Cardiac muscle cell (in vitro differentiated cells and primary cell): ENCODE measurements around the gene RPA3. TPM values are rescaled to one million over a fixed set of nuclear protein-coding genes. Genes with fewer than 3 reads are reported as not detected.
A peak's percentile ranks its signal among the peaks of the same experiment; 100 is the strongest.

Source experiments
- DNase-seq, 2 donors: peaks; one replicate each; pipeline versions ENCODE4 v3.0.0 to v3.0.0-alpha.2; 2010 to 2017; ENCODE audit warnings: low read depth in 1 of 2, low spot score in 1 of 2
- H3K27ac ChIP-seq: fragments of 200-600 bp; sonication (generic); 2 replicates; pipeline ENCODE4 v1.5.1; 2016
- H3K27me3 ChIP-seq: fragments of 200-600 bp; sonication (generic); 2 replicates; pipeline ENCODE4 v1.6.0; 2016; ENCODE audit warnings: control low read depth
- H3K36me3 ChIP-seq: fragments of 200-600 bp; sonication (generic); 2 replicates; pipeline ENCODE4 v1.5.1; 2016; ENCODE audit warnings: control low read depth
- H3K4me1 ChIP-seq: fragments of 200-600 bp; sonication (generic); 2 replicates; pipeline ENCODE4 v1.8.1; 2017; ENCODE audit warnings: low read depth, mild to moderate bottlenecking, mixed run types
- H3K4me3 ChIP-seq: fragments of 200-600 bp; sonication (generic); 2 replicates; pipeline ENCODE4 v1.5.1; 2016; ENCODE audit warnings: mild to moderate bottlenecking
- H3K9me3 ChIP-seq: fragments of 200-600 bp; sonication (generic); 2 replicates; pipeline ENCODE4 v1.5.1; 2017; ENCODE audit warnings: low read depth, mild to moderate bottlenecking, control low read depth
- CTCF ChIP-seq: IDR thresholded peaks from 2 replicates; pipeline ENCODE4 v1.5.1; 2012; ENCODE audit warnings: low read depth, mild to moderate bottlenecking, low read length
- polyA plus RNA-seq: library from polyadenylated mRNA; unstranded; fragments of >200 nt; fragmentation: Nextera tagmentation; extraction: Ambion mirVana; gene quantifications from 2 replicates; pipeline ENCODE4 v1.2.1, GENCODE V29; 2016
- total RNA-seq: library from RNA; depleted of rRNA; stranded (reverse); fragments of >200 nt; gene quantifications from 2 replicates; pipeline ENCODE4 v1.2.3, GENCODE V29; 2016

RPA3 gene
- total and polyA plus RNA-seq, 2 experiments from 2014 or later: 16.6 to 75.8 TPM

GRCh38 chr7:7694542-7694941 is 23.9 kb downstream of the RPA3 start:
- H3K9me3 ChIP-seq: no peaks in the 10 kb centered on the region
- TF ChIP-seq CTCF: no peak
- H3K4me1 ChIP-seq: no peaks in the 10 kb centered on the region
- no peaks in the 10 kb centered on the region for H3K36me3 ChIP-seq
- H3K27ac ChIP-seq: no peak overlapping the region
- H3K27me3 ChIP-seq: no peaks in the 10 kb centered on the region
- H3K4me3 ChIP-seq: no peak overlapping the region
- DNase-seq: no peak

GRCh38 chr7:7693881-7694280 is 24.5 kb downstream of the RPA3 start:
- no peaks in the 10 kb centered on the region for H3K9me3 ChIP-seq
- no peak overlapping the region for H3K27ac ChIP-seq
- H3K4me3 ChIP-seq: no peak overlapping the region
- H3K27me3 ChIP-seq: no peaks in the 10 kb centered on the region
- no peaks in the 10 kb centered on the region for H3K4me1 ChIP-seq
- no peaks in the 10 kb centered on the region for H3K36me3 ChIP-seq
- TF ChIP-seq CTCF: no peak
- DNase-seq: peak in 1 of 2 donors; percentile 58

- no peak for DNase-seq
Measured at GRCh38 chr7:7688956-7689355, 29.5 kb downstream of the RPA3 start.

GRCh38 chr7:7688310-7688709 is 30.1 kb downstream of the RPA3 start:
- no peak for DNase-seq
- H3K36me3 ChIP-seq: no peaks in the 10 kb centered on the region
- no peaks in the 10 kb centered on the region for H3K9me3 ChIP-seq
- H3K4me1 ChIP-seq: peaks cover 18% of the 10 kb centered on the region
- no peaks in the 10 kb centered on the region for H3K27me3 ChIP-seq
- TF ChIP-seq CTCF: no peak
- H3K27ac ChIP-seq: no peak overlapping the region
- H3K4me3 ChIP-seq: no peak overlapping the region

More at GRCh38 chr7:7688956-7689355, 29.5 kb downstream of the RPA3 start:
- Histone ChIP-seq H3K4me1 (peaks cover 18% of the 10 kb centered on the region), H3K36me3 (no peaks in the 10 kb centered on the region), H3K27ac (no peak overlapping the region), H3K4me3 (no peak overlapping the region), H3K9me3 (no peaks in the 10 kb centered on the region), H3K27me3 (no peaks in the 10 kb centered on the region)
- TF ChIP-seq CTCF: no peak

- Histone ChIP-seq H3K4me1 (peaks cover 18% of the 10 kb centered on the region), H3K27me3 (no peaks in the 10 kb centered on the region), H3K36me3 (no peaks in the 10 kb centered on the region), H3K27ac (no peak overlapping the region), H3K9me3 (no peaks in the 10 kb centered on the region), H3K4me3 (no peak overlapping the region)
- TF ChIP-seq CTCF: no peak
- peak in 1 of 2 donors; percentile 26 for DNase-seq
Measured at GRCh38 chr7:7687800-7688199, 30.6 kb downstream of the RPA3 start.
